ENCODE data around the gene BMP8A. TPM values are rescaled to one million over a fixed set of nuclear protein-coding genes. Genes with fewer than 3 reads are reported as not detected.

The BMP8A gene
- polyA plus RNA-seq, 1 experiment = 0.05 TPM

- Histone ChIP-seq H3K36me3 (ENCODE audit: control insufficient read depth, insufficient read depth, low read length) (peaks cover 21% of the 10 kb centered on the region), H3K27me3 (ENCODE audit: control insufficient read depth, insufficient read depth, low read length) (no peaks in the 10 kb centered on the region), H3K4me3 (ENCODE audit: low read depth, low read length) (no peak overlapping the region)
- DNase-seq (ENCODE audit: low read depth) = no peak
- ChIA-PET POLR2A (no interaction called here), CTCF (interaction anchor here (0.6 kb wide), 1 partner anchor 44 kb away, joined by 4 read pairs; no protein-coding TSS in a partner anchor)
- TF ChIP-seq CTCF (IDR thresholded peaks at IDR 0.05; ENCODE audit: insufficient read depth, low read depth, low read length) = no peak
These were observed 40.1 kb downstream of the BMP8A start for GRCh38 chr1:39531526-39531925.

GRCh38 chr1:39533442-39533841 is 42.0 kb downstream of the BMP8A start:
- ChIA-PET CTCF (interaction anchor here (0.7 to 1.1 kb wide), 2 partner anchors 395 to 435 kb away, joined by 3 to 4 read pairs; no protein-coding TSS in a partner anchor), POLR2A (no interaction called here)
- DNase-seq (ENCODE audit: low read depth) = no peak
- Histone ChIP-seq H3K27me3 (ENCODE audit: control insufficient read depth, insufficient read depth, low read length) (no peaks in the 10 kb centered on the region), H3K36me3 (ENCODE audit: control insufficient read depth, insufficient read depth, low read length) (peaks cover 12% of the 10 kb centered on the region), H3K4me3 (ENCODE audit: low read depth, low read length) (no peak overlapping the region)
- no peak for TF ChIP-seq CTCF (IDR thresholded peaks at IDR 0.05; ENCODE audit: insufficient read depth, low read depth, low read length)

GRCh38 chr1:39538531-39539251 is 47.3 kb downstream of the BMP8A start:
- no peak for TF ChIP-seq CTCF (IDR thresholded peaks at IDR 0.05; ENCODE audit: insufficient read depth, low read depth, low read length)
- ChIA-PET CTCF (interaction anchor here (0.6 to 5.8 kb wide), 27 partner anchors 8 to 441 kb away, joined by 3 to 54 read pairs (median 4); partner anchors contain the start of gene PABPC4), POLR2A (interaction anchor here (0.5 to 0.6 kb wide), 2 partner anchors 20 to 139 kb away, joined by 4 read pairs; no protein-coding TSS in a partner anchor)
- Histone ChIP-seq H3K36me3 (ENCODE audit: control insufficient read depth, insufficient read depth, low read length) (peaks cover 6% of the 10 kb centered on the region), H3K27me3 (ENCODE audit: control insufficient read depth, insufficient read depth, low read length) (no peaks in the 10 kb centered on the region), H3K4me3 (ENCODE audit: low read depth, low read length) (no peak overlapping the region)
- no peak for DNase-seq (ENCODE audit: low read depth)

GRCh38 chr1:39539252-39539790 is 47.9 kb downstream of the BMP8A start:
- Histone ChIP-seq H3K4me3 (ENCODE audit: low read depth, low read length) (no peak overlapping the region), H3K36me3 (ENCODE audit: control insufficient read depth, insufficient read depth, low read length) (peaks cover 6% of the 10 kb centered on the region), H3K27me3 (ENCODE audit: control insufficient read depth, insufficient read depth, low read length) (no peaks in the 10 kb centered on the region)
- no peak for DNase-seq (ENCODE audit: low read depth)
- TF ChIP-seq CTCF (IDR thresholded peaks at IDR 0.05; ENCODE audit: insufficient read depth, low read depth, low read length) = peak; percentile 91
- ChIA-PET CTCF (interaction anchor here (0.5 to 5.8 kb wide), 29 partner anchors 8 to 442 kb away, joined by 3 to 54 read pairs (median 4); partner anchors contain the start of gene PABPC4), POLR2A (interaction anchor here (0.5 kb wide), 1 partner anchor 139 kb away, joined by 4 read pairs; no protein-coding TSS in a partner anchor)

- Histone ChIP-seq H3K36me3 (ENCODE audit: control insufficient read depth, insufficient read depth, low read length) (peaks cover 6% of the 10 kb centered on the region), H3K4me3 (ENCODE audit: low read depth, low read length) (no peak overlapping the region), H3K27me3 (ENCODE audit: control insufficient read depth, insufficient read depth, low read length) (no peaks in the 10 kb centered on the region)
- ChIA-PET POLR2A (no interaction called here), CTCF (interaction anchor here (0.8 to 5.8 kb wide), 6 partner anchors 7 to 443 kb away, joined by 3 to 54 read pairs (median 8); no protein-coding TSS in a partner anchor)
- TF ChIP-seq CTCF (IDR thresholded peaks at IDR 0.05; ENCODE audit: insufficient read depth, low read depth, low read length) = no peak
- DNase-seq (ENCODE audit: low read depth) = no peak
These were observed 49.1 kb downstream of the BMP8A start for GRCh38 chr1:39540504-39541031.
